HFF-Myc (cell line): Measurements from ENCODE around the gene DCAF8L2.
"Not testable (repeated sequence)": the region's sequence is repeated elsewhere in the genome, so short reads cannot be mapped to it uniquely, and the experiment has no call there.

ENCODE experiments used
- DNase-seq: peaks from one replicate; pipeline ENCODE4 v3.0.0-alpha.2; 2011; ENCODE audit warnings: low read depth; ENCODE audit errors: extremely low read depth
- H3K4me3 ChIP-seq: replicated peaks from 2 replicates; pipeline ENCODE4 v1.5.1; 2011; ENCODE audit warnings: low read depth, mild to moderate bottlenecking, control low read depth, low read length
- TF ChIP-seq, protein P1 (sequence below): IDR thresholded peaks from 2 replicates; pipeline ENCODE4 v1.5.1; 2012; ENCODE audit warnings: mild to moderate bottlenecking, low read depth, low read length, control low read depth; ENCODE audit errors: missing control alignments

Gene DCAF8L2

DNA sequence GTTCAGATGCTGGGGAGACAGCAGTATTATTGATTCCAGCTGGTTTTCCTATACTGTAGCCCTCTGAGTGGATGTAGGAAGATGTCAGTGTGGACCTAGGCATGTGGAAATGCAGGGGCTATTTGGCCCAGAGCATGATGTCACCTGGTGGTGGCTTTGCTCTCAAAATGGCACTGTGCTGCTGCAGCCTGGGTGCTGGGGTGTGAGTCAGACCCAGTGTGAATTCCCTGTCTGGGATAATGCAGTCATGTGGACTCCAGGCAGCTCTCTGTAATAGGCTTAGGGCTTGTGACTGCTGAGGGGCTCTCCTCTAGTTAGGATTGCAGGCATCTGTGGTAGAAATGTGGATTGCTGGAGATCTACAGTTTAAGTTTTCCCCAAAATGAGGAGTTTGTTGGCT, 70.7 kb downstream of the DCAF8L2 start:
- no peak for DNase-seq
- H3K4me3 ChIP-seq: no peak overlapping the region
- TF ChIP-seq, protein P1, sequence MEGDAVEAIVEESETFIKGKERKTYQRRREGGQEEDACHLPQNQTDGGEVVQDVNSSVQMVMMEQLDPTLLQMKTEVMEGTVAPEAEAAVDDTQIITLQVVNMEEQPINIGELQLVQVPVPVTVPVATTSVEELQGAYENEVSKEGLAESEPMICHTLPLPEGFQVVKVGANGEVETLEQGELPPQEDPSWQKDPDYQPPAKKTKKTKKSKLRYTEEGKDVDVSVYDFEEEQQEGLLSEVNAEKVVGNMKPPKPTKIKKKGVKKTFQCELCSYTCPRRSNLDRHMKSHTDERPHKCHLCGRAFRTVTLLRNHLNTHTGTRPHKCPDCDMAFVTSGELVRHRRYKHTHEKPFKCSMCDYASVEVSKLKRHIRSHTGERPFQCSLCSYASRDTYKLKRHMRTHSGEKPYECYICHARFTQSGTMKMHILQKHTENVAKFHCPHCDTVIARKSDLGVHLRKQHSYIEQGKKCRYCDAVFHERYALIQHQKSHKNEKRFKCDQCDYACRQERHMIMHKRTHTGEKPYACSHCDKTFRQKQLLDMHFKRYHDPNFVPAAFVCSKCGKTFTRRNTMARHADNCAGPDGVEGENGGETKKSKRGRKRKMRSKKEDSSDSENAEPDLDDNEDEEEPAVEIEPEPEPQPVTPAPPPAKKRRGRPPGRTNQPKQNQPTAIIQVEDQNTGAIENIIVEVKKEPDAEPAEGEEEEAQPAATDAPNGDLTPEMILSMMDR: no peak

DNA sequence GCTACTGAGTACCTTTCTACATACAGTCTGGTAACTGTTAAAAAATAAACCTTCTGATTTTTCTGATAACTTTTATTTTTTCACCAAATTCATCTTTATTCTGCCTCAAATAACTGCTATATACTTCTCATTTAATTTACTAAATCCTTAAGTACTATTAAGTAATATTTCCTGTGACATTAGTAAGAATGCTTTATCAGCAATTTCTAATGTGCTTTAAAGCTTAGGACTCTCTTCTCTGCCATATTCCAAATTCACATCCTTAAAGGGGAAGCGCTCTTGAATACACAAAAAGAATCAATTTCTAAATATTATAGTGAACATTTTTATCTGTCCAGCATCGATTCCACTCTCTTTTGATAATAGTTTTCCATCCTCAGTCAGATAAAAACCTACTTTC, 81.1 kb downstream of the DCAF8L2 start:
- TF ChIP-seq, protein P1: no peak
- H3K4me3 ChIP-seq: no peak overlapping the region
- DNase-seq: no peak

DNA sequence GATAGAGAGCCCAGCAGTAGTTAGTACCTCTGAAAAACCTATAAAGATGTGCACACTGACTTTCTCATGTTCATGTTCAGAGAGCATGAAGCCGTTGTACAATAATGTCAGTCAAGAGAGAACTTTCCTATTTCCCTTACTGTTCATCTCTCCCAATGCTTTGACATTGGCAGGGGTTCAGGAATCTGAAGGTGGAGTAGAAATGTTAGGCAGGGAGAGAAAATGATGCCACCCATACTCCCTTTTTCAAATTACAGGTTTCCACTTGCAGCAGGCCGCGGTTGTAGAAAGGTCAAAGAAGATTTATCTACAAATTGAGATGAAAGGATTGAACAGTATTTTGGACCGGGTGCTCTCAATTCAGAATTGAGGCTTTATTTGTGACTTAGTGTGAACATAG, 84.3 kb downstream of the DCAF8L2 start:
- DNase-seq: no peak
- H3K4me3 ChIP-seq: no peak overlapping the region
- TF ChIP-seq, protein P1: no peak

DNA sequence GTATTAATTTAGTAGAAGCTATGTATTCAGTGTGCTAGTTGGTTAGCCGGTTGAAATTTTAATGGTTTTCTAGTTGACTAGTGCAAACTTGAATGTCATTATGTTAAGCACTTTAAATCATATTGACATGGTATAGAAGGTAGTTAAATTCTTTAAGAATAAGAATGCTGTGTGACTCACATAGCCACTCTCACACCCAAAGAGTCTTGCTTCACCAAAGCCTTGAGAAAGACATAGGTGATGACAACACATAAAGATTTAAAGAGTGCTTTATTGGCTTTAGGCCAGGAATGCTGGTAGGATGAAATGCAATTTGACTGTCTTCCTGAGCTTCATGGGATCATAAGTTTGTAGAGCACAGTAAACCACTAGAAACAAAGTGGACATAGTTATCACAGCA, 85.3 kb downstream of the DCAF8L2 start:
- no peak for DNase-seq
- no peak overlapping the region for H3K4me3 ChIP-seq
- TF ChIP-seq, protein P1: no peak

DNA sequence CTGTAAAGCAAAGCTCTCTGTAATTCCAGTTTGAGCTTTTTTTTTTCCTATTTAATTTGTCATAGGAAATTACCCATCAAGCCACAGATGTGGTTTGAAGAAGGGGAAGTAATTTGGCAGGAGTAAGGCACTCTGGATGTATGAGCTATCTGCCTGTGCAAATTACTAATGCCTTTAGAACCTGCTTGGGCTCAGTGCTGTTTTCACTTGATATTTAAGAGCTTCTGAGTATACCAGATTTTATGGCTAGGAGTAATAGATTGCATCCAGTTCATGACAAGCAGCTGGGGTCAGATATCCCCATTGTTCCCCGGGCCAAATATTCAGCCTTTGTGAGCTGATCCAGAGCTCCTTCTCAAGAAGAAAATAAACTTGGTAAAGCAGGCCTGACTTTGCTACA, 89.1 kb downstream of the DCAF8L2 start:
- no peak for DNase-seq
- TF ChIP-seq, protein P1: no peak
- H3K4me3 ChIP-seq: no peak overlapping the region

DNA sequence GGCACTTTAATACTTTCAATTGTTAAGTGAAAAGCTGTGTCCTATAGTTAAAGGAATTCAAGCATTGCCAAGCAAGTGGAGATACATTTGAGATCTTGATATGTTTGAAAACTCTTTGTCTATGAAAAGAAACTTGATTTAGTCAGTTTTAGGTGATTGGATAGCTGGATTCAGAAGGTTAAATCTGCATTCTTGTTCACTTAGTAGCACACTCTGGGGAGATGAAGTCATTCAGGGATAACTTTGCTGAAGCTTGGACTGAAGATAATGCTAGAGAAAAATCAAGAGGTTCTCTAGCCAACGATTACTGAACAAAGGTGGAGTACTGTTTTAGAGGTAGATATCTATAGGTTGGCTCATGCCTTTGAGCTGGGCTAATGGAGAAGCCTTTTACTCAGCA, 90.6 kb downstream of the DCAF8L2 start:
- no peak for DNase-seq
- no peak overlapping the region for H3K4me3 ChIP-seq
- TF ChIP-seq, protein P1: no peak

DNA sequence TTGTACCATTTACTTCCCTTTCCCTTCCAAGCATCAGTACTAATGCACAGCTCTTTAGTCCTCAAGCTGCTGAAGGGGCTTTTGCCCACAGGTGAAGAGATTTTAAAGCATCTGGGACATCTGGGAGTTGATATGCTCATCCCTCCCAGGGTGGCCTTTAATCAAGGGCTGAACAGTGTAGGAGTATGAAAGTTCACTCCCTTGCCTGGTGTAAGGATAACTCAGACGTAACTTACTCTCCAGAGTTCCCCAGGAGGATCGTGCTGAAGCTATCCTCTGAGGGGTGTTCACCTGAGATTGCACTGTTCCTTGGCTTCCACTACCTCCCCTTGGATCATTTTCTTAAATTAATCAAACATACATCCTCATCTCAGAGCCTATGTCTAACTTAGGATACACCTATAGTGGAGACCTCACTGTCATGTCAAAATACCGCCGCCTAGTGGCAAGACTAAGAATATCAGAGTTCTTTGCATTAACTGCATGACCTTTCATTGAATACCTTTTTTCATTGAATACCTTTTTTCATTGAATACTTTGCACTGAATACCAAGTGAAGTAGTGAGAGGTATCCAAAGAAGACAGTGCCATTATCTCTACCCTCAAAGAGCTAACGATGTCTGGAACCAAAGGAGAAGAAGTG, 93.5 kb downstream of the DCAF8L2 start:
- not testable (repeated sequence) for DNase-seq, H3K4me3 ChIP-seq
